SH-SY5Y (cell line): ENCODE results near the gene NR4A1.

Experiments used
- GATA2 ChIP-seq: IDR thresholded peaks from 2 replicates; pipeline ENCODE4 v1.6.1; 2011; ENCODE audit warnings: mild to moderate bottlenecking, low read depth, low read length
- GATA3 ChIP-seq: IDR thresholded peaks from 2 replicates; pipeline ENCODE4 v1.6.1; 2011; ENCODE audit warnings: low read depth, mild to moderate bottlenecking, low read length, moderate library complexity

DNA sequence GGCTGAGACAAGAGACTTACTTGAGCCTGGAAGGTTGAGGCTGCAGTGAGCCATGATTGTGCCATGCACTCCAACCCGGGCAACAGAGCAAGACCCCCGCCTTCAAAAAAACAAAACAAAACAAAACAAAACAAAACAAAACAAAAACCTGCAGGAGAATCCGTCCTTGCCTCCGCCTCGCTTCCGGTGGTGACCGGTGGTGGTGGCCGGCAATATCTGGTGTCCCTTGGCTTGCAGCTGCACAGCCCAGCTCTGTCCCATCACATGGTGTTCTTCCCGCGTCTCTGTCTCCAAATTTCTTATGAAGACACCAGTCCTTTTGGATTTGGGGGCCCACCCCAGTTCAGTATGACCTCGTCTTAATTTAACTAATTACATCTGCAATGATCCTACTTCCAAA is 38.2 kb downstream of the NR4A1 start:
- no peak for TF ChIP-seq GATA2
- TF ChIP-seq GATA3, result no peak
